HG02798 (cell line): Measurements from ENCODE around the gene DCUN1D2.
"Not testable (repeated sequence)": the region's sequence is repeated elsewhere in the genome, so short reads cannot be mapped to it uniquely, and the experiment has no call there.

Experiments
- ATAC-seq: cut with Tn5 transposase; IDR thresholded peaks from one replicate; pipeline ENCODE4 v1.9.1; 2021; ENCODE audit warnings: mild to moderate bottlenecking; ENCODE audit not compliant: unreplicated experiment, poor library complexity

The DCUN1D2 gene

GRCh38 chr13:113491982-113492381, 1.5 kb upstream of the DCUN1D2 start:
- ATAC-seq: no peak

- ATAC-seq: no peak
Measured at GRCh38 chr13:113491418-113491883, 940 bp upstream of the DCUN1D2 start.

- peak; percentile 20 for ATAC-seq
Measured at GRCh38 chr13:113489549-113490495, 689 bp downstream of the DCUN1D2 start.

GRCh38 chr13:113489171-113489548, 1.4 kb downstream of the DCUN1D2 start:
- no peak for ATAC-seq

- ATAC-seq: no peak
Measured at GRCh38 chr13:113488283-113488682, 2.2 kb downstream of the DCUN1D2 start.

GRCh38 chr13:113486698-113487097, 3.8 kb downstream of the DCUN1D2 start:
- no peak for ATAC-seq

GRCh38 chr13:113485545-113485944, 5.0 kb downstream of the DCUN1D2 start:
- no peak for ATAC-seq

- no peak for ATAC-seq
Measured at GRCh38 chr13:113483504-113484293, 6.8 kb downstream of the DCUN1D2 start.

- ATAC-seq: no peak
Measured at GRCh38 chr13:113483081-113483480, 7.4 kb downstream of the DCUN1D2 start.

- ATAC-seq: no peak
Measured at GRCh38 chr13:113479179-113479578, 11.3 kb downstream of the DCUN1D2 start.

GRCh38 chr13:113477724-113478123, 12.8 kb downstream of the DCUN1D2 start:
- ATAC-seq: no peak

GRCh38 chr13:113476811-113477210, 13.7 kb downstream of the DCUN1D2 start:
- no peak for ATAC-seq

GRCh38 chr13:113475911-113476310, 14.6 kb downstream of the DCUN1D2 start:
- no peak for ATAC-seq

GRCh38 chr13:113475280-113475679, 15.2 kb downstream of the DCUN1D2 start:
- ATAC-seq: no peak

GRCh38 chr13:113474179-113474578, 16.3 kb downstream of the DCUN1D2 start:
- no peak for ATAC-seq

GRCh38 chr13:113472355-113473025, 18.0 kb downstream of the DCUN1D2 start:
- no peak for ATAC-seq

- ATAC-seq: no peak
Measured at GRCh38 chr13:113471844-113472243, 18.7 kb downstream of the DCUN1D2 start.

- ATAC-seq: not testable (repeated sequence)
Measured at GRCh38 chr13:113470635-113471163, 19.8 kb downstream of the DCUN1D2 start.

GRCh38 chr13:113470073-113470472, 20.4 kb downstream of the DCUN1D2 start:
- no peak for ATAC-seq

- ATAC-seq: no peak
Measured at GRCh38 chr13:113469582-113469981, 20.9 kb downstream of the DCUN1D2 start.
